ENCODE data around the gene SHE. TPM values are rescaled to one million over a fixed set of nuclear protein-coding genes. Genes with fewer than 3 reads are reported as not detected.

Gene SHE
- total RNA-seq, 2 donors from 2014 or later = 0.13 TPM; not detected in 1

DNA sequence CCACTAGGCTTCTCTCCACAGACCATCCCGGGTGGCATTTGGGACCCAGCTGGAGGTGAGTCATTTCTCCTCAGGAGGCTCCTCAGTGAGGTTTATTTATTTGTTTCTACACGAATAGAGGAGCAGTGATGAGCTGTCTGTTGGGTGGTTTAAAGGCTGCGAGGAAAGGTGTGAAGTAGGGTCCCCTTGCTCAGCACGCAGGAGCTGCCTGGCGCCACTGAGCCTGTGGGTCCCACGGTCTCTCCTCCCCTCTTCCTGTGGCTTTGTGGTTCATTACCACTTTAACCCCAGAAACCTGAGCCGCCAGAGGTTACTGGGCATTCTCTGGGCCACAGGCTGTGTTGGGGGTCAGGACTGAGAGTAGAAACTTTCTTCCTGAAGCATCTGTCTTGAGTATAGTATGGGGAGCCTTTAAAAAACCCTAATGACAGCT lies 57.2 kb downstream of the SHE start:
- ATAC-seq (peak; percentile 46), DNase-seq (no peak)
- Mint-ChIP-seq H3K27me3 (no peaks in the 10 kb centered on the region), H3K36me3 (ENCODE audit: low read depth) (peaks cover 14% of the 10 kb centered on the region), H3K27ac (peak overlapping the region; percentile 77), H3K4me1 (peaks cover 30% of the 10 kb centered on the region), H3K4me3 (peak overlapping the region; percentile 41)
- no peaks in the 10 kb centered on the region for H3K9me3 ChIP-seq (ENCODE audit: control insufficient read depth, low read length, poor library complexity, severe bottlenecking)

DNA sequence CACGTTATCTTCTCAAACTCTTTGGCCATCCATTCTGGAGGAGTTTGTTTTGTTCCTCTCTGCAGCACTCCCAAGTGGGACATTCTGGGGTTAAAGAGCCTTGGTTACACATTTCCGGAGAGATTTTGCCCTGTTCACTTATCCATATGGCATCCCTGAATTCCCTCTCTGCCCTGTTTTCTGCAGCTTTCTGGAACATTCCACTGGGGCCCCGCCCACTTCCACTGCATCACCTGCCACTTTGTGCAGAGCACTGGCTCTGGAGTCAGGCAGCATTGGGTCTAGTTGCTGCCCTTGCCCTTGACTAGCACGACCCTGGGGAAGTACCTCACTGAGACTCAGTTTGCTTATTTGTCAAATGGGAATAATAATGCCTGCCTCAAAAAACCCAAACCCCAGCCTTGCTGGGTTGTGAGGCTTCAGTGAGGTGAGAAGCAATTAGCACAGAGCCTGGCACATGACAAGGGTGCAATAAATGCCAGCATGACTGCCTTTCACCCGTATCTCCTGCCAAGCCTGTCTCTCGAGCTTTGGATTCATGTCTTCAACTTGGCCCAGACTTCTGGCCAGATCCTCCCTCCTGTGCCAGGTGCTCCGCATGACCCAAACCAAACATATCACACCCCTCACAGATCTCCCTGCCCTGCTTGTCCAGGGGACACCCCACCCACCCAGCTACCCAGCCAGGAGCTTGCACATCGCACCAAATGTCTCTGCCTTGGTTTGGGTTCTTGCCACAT lies 58.8 kb downstream of the SHE start:
- no peak overlapping the region for H3K4me3 Mint-ChIP-seq
- H3K27me3 Mint-ChIP-seq = no peaks in the 10 kb centered on the region
- ATAC-seq (no peak), DNase-seq (no peak)
- H3K36me3 Mint-ChIP-seq (ENCODE audit: low read depth) = peaks cover 17% of the 10 kb centered on the region
- peak overlapping the region; percentile 47 for H3K27ac Mint-ChIP-seq
- peaks cover 44% of the 10 kb centered on the region for H3K4me1 Mint-ChIP-seq
- H3K9me3 ChIP-seq (ENCODE audit: control insufficient read depth, low read length, poor library complexity, severe bottlenecking) = no peaks in the 10 kb centered on the region

DNA sequence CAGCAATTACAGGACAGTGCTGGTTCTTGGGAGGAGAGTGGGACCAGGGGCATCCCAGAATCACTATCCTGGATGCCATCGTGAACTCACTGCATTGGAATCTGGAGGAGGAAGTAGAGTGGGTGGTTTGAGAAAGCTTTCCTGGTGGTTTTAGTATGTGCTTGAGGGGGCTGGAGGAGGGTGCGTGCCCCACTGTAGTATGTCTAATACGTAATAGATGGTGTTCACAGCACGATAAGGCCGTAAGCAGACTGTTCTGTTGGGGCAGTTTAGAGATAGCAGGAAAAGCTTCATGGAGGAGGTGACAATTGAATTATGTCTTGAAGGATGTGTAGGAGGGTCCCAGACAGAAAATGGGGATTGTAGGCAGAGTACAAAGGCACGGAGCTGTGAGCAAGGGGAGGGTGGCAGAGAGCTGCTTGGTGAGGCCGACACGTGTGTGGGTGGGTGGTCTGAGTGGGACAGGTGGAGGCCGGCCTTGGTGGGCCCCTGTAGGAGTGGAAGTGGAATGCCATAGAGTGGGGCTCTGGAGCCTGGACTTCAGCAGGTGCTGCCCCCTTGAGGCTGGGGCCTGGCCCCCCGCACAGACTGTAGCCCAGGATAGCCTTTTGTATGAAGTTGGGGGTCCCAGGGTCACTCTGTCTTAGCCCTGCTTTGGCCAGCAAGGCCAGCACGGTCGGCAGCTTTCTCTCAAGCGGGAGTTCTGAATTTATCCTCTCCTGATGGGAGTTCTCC lies 60.0 kb downstream of the SHE start:
- no peaks in the 10 kb centered on the region for H3K27me3 Mint-ChIP-seq
- ATAC-seq (no peak), DNase-seq (no peak)
- H3K4me1 Mint-ChIP-seq = peaks cover 48% of the 10 kb centered on the region
- peak overlapping the region; percentile 88 for H3K4me3 Mint-ChIP-seq
- H3K9me3 ChIP-seq (ENCODE audit: control insufficient read depth, low read length, poor library complexity, severe bottlenecking) = no peaks in the 10 kb centered on the region
- H3K27ac Mint-ChIP-seq = peak overlapping the region; percentile 96
- H3K36me3 Mint-ChIP-seq (ENCODE audit: low read depth) = peaks cover 17% of the 10 kb centered on the region

DNA sequence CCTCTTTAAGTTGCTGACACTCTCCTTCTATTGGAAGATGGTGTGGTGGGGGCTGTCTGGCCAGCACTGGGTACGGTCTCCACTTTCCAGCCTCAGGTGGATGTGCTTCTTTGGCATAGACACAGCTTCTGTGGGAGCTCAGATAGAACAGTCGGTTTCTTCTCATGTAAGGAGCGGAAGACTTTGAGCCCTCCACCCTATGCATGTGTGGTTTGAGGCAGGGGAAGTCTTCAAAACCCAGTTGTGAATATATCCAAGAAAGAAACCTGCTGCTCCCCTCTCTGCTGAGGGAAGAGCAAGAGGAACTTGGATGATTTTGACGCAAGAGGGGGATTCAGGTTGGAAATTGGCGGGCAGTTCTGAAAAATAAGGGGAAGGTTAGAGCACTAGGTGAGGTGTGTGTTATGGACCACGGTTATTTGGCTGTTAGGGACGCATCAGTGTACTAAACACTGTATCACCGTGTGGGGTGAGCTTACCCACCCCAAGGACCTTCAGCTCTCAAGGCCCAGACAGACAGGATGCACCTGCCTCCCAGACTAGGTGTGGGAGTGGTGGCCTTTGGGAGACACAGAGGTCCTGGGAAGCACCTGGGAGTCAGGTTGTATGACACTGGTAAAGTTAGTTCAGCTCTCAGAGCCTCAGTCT lies 60.8 kb downstream of the SHE start:
- no peaks in the 10 kb centered on the region for H3K9me3 ChIP-seq (ENCODE audit: control insufficient read depth, low read length, poor library complexity, severe bottlenecking)
- Mint-ChIP-seq H3K4me1 (peaks cover 48% of the 10 kb centered on the region), H3K4me3 (peak overlapping the region; percentile 88), H3K27me3 (no peaks in the 10 kb centered on the region), H3K36me3 (ENCODE audit: low read depth) (peaks cover 17% of the 10 kb centered on the region), H3K27ac (peak overlapping the region; percentile 96)
- DNase-seq = no peak
- peak; percentile 63 for ATAC-seq

DNA sequence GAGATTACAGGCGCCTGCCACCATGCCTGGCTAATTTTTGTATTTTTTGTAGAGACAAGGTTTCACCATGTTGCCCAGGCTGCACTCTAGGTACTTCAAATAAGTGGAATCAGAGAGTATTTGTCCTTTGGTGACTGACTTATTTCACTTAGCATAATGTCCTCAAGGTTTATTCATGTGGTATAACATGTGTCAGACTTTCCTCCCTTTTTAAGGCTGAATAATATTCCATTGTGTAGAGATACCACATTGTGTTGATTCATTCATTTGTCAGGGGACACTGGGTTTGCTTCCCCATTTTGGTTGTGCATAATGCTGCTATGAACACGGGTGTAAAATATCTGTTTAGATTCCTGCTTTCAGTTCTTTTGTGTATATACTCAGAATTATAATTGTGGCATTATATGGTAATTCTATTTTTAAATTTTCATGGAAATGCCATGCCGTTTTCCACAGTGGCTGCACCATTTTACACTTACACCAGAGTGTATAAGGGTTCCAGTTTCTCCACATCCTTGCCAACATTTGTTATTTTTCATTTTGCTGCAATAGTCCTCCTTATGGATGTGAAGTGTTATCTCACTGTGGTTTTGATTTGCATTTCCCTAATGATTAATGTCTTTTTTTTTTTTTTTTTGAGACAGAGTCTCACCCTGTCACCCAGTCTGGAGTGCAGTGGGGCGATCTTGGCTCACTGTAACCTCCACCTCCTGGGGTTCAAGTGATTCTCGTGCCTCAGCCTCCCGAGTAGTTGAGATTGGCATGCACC lies 62.0 kb downstream of the SHE start:
- no peak for ATAC-seq
- Mint-ChIP-seq H3K27me3 (no peaks in the 10 kb centered on the region), H3K4me1 (peaks cover 43% of the 10 kb centered on the region), H3K27ac (peak overlapping the region; percentile 96), H3K36me3 (ENCODE audit: low read depth) (peaks cover 15% of the 10 kb centered on the region), H3K4me3 (peak overlapping the region; percentile 80)
- no peaks in the 10 kb centered on the region for H3K9me3 ChIP-seq (ENCODE audit: control insufficient read depth, low read length, poor library complexity, severe bottlenecking)
- DNase-seq = no peak

DNA sequence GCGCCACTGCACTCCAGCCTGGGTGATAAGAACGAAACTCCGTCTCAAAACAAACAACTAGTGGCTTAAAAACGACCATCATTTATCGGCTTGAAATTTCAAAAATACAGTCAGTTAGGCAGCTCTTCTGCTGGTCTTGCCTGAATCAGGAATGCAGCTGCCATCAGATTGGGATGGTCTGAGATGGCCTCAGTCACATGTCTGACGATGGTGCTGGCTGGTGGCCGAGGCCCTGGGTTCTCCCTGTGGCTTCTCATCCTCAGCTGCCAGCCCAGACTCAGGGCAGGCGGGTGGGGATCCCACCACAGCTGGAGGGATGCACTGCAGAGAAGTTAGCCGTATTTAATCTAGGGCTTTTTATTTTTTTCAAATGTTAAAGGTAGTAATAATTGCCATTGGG lies 65.8 kb downstream of the SHE start:
- DNase-seq (no peak), ATAC-seq (no peak)
- Mint-ChIP-seq H3K4me3 (no peak overlapping the region), H3K4me1 (peaks cover 39% of the 10 kb centered on the region), H3K36me3 (ENCODE audit: low read depth) (peaks cover 10% of the 10 kb centered on the region), H3K27ac (peak overlapping the region; percentile 72), H3K27me3 (no peaks in the 10 kb centered on the region)
- no peaks in the 10 kb centered on the region for H3K9me3 ChIP-seq (ENCODE audit: control insufficient read depth, low read length, poor library complexity, severe bottlenecking)

DNA sequence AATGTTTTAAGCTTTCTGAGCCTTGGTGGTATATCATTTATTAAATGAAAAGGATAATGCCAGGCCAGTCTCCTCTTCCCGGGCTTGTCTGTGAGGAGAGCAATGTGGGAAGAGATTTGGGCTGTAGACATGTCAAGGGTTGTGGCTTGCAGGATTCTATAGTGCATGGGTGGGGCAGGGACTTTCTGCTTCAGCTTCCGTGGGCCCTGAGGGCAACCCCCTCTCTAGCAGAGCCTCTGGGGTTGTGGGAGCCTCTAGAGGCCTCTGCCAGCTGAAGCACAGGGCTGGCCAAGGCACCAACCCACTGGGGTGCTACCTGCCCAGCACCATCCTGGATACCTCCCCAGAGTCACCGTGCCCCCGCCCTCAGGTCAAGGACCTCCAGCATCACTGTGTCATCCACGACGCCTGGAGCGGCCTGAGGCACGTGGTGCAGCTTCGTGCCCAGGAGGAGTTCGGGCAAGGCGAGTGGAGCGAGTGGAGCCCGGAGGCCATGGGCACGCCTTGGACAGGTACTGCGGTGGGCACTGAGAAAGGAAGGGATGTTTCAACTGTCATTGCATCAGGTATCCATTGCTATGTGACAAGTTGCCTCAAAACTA lies 66.5 kb downstream of the SHE start:
- DNase-seq (no peak), ATAC-seq (peak; percentile 50)
- peaks cover 8% of the 10 kb centered on the region for H3K36me3 Mint-ChIP-seq (ENCODE audit: low read depth)
- H3K27ac Mint-ChIP-seq = peak overlapping the region; percentile 72
- H3K9me3 ChIP-seq (ENCODE audit: control insufficient read depth, low read length, poor library complexity, severe bottlenecking) = no peaks in the 10 kb centered on the region
- no peaks in the 10 kb centered on the region for H3K27me3 Mint-ChIP-seq
- peaks cover 38% of the 10 kb centered on the region for H3K4me1 Mint-ChIP-seq
- no peak overlapping the region for H3K4me3 Mint-ChIP-seq

DNA sequence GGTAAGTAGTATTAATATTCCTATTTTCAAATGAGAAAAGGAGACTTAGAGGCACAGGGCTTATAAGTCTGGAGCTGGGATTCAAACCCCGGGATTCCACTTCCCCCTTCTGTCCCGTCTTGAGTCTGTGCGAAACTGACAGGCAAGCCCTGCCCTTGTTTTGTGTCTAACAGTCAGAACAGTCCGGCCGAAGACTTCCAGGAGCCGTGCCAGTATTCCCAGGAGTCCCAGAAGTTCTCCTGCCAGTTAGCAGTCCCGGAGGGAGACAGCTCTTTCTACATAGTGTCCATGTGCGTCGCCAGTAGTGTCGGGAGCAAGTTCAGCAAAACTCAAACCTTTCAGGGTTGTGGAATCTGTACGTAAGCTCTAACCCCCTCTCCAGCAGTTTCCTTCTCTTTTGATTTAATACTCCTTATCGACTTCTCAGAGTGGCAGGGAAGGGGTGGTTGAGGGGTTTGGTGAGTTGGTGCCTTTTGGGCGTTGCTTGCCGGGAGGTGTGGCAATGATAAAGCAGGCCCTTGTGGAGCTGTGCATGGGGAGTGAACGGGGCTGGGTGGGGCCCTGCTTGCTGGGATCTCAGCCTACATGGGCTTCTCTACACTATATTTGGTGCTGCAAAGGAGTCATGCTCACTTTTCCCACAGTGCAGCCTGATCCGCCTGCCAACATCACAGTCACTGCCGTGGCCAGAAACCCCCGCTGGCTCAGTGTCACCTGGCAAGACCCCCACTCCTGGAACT lies 67.7 kb downstream of the SHE start:
- ATAC-seq (no peak), DNase-seq (no peak)
- Mint-ChIP-seq H3K4me3 (no peak overlapping the region), H3K36me3 (ENCODE audit: low read depth) (peaks cover 3% of the 10 kb centered on the region), H3K27ac (peak overlapping the region; percentile 72), H3K4me1 (peaks cover 38% of the 10 kb centered on the region), H3K27me3 (no peaks in the 10 kb centered on the region)
- H3K9me3 ChIP-seq (ENCODE audit: control insufficient read depth, low read length, poor library complexity, severe bottlenecking) = no peaks in the 10 kb centered on the region

DNA sequence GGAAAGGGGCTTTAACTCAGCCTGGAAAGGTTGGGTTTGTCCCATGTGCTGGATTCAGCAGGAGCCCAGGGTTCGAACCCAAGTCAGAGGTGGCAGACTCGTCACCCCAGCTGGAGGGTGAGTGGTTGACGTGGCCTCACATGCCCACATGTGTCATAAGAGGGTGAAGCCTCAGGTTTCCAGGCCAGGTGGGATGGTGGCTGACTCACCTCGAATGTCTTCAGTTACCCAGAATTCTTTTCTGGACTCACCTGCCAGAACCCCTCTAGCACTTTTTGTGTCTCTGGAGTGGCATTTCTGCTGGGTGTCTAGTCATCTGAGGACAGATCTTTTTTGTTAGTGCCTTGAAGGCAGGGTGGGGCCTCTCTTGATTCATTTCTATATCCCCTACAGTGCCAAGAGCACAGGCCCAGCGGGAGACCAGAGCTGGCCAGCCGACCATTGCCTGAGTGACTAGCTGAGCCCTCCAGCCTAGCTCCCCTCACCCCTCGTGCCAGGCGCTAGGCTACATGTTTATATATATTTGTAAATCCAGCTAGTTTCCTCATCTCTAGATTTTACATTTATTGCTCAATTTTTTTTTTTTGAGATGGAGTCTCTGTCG lies 68.9 kb downstream of the SHE start:
- no peaks in the 10 kb centered on the region for H3K27me3 Mint-ChIP-seq
- no peaks in the 10 kb centered on the region for H3K9me3 ChIP-seq (ENCODE audit: control insufficient read depth, low read length, poor library complexity, severe bottlenecking)
- ATAC-seq = peak; percentile 47
- H3K4me3 Mint-ChIP-seq = peak overlapping the region; percentile 5
- H3K36me3 Mint-ChIP-seq (ENCODE audit: low read depth) = peaks cover 3% of the 10 kb centered on the region
- DNase-seq = no peak
- H3K27ac Mint-ChIP-seq = peak overlapping the region; percentile 89
- H3K4me1 Mint-ChIP-seq = peaks cover 34% of the 10 kb centered on the region

DNA sequence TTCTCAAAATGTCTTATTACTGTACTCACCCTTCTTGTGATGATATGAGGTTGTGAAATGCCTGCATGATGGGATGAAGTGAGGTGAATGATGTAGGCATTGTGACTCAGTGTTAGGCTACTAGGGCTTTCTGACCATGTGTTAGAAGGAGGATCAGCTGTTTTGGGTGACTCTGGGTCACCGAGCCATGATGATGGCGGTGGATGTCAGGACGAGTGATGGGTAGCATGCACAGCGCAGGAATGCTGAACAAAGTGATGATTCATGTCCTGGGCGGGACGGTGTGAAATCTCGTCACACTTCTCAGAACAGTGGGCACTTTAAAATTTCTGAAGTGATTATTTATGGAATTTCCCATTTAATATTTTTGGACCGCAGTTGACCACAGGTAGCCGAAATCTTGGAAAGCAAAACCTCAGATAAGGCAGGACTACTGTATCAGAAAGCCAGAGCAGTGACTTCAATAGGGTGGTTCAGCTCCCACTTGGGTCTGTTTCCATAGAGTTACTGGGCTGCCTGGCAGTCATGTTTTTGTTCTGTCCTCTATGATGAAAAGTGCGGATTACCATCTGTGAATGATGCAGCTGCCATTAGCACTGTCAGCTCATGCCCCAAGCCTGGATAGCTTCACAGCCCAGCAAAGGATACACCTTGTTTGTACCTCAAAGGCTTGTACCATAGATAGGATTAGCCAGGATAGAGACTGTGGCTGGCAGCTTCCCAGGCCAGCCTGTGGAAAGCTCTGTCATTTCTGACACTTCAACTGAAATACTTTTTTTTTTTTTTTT lies 70.4 kb downstream of the SHE start:
- no peaks in the 10 kb centered on the region for H3K9me3 ChIP-seq (ENCODE audit: control insufficient read depth, low read length, poor library complexity, severe bottlenecking)
- Mint-ChIP-seq H3K4me1 (peaks cover 35% of the 10 kb centered on the region), H3K27me3 (no peaks in the 10 kb centered on the region), H3K4me3 (peak overlapping the region; percentile 49), H3K27ac (peak overlapping the region; percentile 89), H3K36me3 (ENCODE audit: low read depth) (peaks cover 3% of the 10 kb centered on the region)
- peak; percentile 54 for ATAC-seq
- no peak for DNase-seq

DNA sequence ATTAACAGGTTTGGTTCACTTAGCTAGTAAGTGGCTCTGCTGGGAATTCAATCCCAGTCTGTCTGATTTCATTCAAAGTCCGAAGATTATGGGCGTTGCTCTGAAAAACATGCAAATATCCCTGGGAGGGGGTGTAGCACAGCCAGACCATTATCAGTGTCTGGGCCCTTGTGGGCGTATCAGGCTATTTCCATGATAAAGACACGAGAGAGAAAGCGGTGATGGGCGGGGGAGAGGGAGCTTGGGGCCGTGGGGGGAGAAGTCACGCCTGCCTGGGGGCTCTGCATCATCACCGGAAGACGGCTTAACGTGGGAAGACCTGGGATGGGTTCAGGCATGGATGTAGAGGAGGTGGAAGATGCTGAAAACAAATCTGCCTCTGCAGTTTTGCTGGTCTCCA lies 71.3 kb downstream of the SHE start:
- DNase-seq (no peak), ATAC-seq (no peak)
- H3K9me3 ChIP-seq (ENCODE audit: control insufficient read depth, low read length, poor library complexity, severe bottlenecking) = no peaks in the 10 kb centered on the region
- peak overlapping the region; percentile 39 for H3K4me3 Mint-ChIP-seq
- H3K36me3 Mint-ChIP-seq (ENCODE audit: low read depth) = peaks cover 3% of the 10 kb centered on the region
- peak overlapping the region; percentile 89 for H3K27ac Mint-ChIP-seq
- no peaks in the 10 kb centered on the region for H3K27me3 Mint-ChIP-seq
- H3K4me1 Mint-ChIP-seq = peaks cover 40% of the 10 kb centered on the region
